GM18870 (cell line): ENCODE measurements around the gene NRG3.

Experiments used
- ATAC-seq: cut with Tn5 transposase; IDR thresholded peaks from one replicate; pipeline ENCODE4 v1.9.1; 2021; ENCODE audit warnings: moderate library complexity; ENCODE audit not compliant: unreplicated experiment

Gene NRG3

DNA sequence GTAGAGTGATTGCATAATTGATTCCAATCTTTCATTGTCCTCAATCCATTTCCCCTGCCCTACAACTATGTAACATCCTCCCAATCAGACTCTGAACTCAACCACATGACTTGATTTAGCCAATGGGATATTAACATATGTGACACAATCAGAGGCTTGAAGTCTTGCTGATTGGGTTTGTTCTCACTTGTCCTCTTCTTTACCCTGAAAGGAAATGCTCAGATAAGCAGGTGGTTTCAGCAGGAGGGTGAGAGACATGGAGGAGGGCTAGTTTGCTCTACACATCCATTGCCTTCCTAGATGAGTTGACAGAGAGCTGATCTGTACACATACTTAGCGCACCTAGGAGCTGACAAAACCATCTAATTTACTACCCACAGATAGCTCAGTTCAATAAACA is 669.4 kb downstream of the NRG3 start:
- ATAC-seq: no peak

DNA sequence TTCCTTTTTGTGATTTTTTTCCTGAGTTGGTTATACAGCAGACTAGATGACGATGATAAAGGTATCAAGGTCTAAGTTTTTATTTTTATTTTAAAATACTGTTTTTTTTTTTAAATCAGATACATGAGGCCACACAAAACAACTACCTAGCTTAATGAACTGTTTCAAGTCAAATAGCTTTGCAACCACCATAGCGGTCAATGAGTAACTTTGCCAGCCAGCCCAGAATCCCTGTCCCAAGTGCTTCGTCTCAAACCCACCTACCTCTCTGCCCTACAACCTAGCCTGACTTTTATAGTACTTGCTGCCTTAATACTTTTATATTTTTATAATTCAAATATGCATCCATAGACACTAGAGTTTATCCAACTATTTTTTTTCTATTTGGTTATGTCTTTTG is 676.5 kb downstream of the NRG3 start:
- ATAC-seq: no peak

DNA sequence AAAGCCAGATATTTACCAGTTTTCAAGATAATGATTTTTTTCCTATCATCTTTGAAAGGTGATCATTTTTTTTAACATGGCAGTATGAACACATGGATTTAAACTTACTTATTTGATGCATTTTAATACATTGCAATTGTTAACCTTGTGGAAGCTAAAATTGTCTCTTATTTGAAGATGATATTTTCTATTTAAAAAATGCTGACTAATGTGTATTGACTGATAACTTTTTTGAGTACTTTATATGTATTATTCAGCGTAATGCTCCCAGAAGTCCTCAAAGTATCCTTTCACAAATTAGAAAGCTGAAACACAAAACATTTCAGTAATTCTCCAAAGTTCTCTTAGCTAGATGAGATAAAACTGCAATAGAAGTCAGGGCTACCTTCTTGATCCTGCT is 677.3 kb downstream of the NRG3 start:
- ATAC-seq: no peak

DNA sequence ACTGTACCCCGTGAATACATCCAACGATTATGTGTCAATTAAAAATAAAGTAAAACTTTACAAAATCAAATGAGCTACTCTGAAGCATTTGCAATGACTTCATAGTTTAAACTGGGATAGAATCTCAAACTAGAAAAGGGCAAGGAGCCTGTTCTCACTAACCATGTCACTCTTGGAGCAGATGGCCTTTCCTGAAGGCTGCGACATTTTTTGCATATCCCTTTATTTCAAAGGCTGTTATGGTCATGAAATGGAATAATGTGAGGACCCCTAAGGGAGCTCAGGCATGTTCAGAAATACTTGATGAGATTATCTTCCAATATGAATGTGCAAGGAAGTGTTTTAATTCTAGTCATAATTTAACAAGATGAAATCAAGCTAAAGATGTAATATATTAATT is 679.4 kb downstream of the NRG3 start:
- no peak for ATAC-seq

GRCh38 chr10:82558014-82558607 is 683.1 kb downstream of the NRG3 start:
- no peak for ATAC-seq

DNA sequence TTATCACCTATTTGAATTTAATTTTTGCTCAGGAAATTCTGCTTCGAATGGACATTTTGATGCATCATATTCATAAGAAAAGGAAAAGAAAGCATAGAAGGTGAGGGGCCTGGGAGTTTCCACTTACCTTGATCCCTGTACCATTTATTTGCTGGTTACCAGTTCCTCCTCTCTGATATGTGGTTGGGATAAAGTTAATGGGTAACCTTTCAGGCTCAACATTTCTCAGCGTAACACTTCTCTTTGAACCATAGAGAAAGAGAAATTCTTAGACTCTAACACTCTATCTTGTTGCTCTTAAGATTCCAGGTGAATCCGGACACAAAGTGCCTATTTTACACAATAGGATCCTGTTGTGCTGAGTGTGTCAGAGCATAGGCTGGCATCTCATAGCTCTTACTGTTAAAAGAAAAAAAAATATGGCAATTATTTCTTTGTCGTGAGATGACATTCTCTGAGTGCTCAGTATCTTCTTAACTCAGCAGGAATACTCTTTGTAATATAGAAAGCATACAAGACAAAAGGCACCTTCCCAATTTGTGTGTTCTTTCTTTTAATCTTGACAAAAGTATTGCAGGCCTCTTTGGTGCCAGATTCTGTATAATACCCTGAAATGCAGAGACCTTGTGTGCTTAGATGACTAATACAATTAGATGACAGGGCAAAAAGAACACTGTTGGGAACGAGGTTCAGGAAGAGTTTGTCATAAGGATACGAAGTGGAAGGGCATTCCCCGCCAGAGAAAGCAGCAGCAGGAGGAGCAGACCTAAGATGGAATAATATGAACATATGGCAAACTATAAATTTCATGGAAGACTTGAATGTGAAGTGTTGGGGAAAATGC is 689.6 kb downstream of the NRG3 start:
- no peak for ATAC-seq

DNA sequence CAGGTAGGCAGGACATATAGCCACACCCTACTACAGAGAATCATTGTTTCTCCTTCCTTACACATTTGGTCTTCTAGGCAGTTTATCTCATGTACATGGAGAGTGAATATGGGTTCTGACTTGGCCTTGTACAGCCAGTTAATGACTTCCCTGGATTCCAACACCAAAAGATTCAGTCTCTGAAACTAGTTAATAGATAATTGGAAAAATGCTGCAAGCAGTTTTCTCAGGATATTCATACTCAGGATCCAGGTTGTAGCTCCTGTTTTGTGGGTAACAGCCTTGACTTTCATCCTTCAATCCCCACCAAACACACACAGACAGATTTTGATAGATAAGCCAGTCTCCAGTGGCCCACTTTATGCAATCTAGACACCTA is 690.2 kb downstream of the NRG3 start:
- ATAC-seq: no peak

GRCh38 chr10:82572744-82573143 is 697.8 kb downstream of the NRG3 start:
- ATAC-seq: no peak

DNA sequence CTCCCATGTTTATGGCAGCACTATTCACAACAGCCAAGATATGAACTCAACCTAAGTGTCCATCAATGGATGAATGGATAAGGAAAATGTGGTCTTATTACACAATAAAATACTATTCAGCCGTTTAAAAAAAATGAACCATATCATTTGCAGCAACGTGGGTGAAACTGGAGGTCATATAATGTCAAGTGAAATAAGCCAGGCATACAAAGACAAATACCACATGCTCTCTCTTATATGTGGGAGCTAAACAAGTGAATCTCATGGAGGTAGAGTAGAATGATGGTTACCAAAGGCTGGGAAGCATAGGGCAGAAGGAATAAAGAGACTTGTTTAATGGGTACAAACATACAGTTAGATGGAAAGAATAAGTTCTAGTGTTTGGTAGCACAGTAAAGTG is 699.1 kb downstream of the NRG3 start:
- ATAC-seq: no peak

GRCh38 chr10:82575318-82575717 is 700.3 kb downstream of the NRG3 start:
- no peak for ATAC-seq

DNA sequence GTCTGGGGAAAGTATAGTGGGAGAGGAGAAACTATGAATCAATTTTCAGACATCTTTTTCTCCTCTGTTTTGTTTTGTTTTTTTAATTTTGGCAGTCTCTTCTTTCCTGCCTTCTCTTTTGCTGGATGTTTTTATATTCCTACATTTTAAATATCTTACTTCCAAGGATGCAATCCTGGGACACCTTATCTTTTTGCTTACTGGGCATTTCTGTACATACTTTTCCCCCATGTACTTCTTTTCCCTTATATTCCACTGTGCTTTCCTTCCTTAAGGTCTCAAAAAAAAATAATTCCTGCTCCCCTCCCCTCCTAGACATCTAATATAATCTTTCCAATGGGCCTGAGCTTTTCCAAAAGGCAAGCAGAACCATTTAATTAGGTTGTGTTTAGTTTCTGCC is 701.1 kb downstream of the NRG3 start:
- no peak for ATAC-seq

DNA sequence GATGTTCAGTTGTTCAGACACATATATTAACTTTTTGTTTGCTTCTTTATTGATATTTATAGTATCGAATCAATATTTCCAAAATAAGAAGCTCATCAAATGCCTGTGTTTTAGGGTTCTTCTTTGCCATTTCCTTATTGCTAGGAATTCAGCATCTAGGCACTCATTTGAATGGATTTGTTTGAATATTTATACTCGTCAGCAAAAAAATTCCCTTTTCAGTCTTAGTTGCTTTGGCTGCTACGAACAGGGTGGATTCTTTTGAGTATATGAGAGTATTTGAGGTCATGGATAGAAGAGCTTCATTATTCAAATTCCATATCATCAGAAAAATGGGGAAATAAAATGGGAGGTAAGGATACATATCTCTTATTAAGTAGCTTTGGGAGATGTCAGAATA is 706.9 kb downstream of the NRG3 start:
- ATAC-seq: no peak

DNA sequence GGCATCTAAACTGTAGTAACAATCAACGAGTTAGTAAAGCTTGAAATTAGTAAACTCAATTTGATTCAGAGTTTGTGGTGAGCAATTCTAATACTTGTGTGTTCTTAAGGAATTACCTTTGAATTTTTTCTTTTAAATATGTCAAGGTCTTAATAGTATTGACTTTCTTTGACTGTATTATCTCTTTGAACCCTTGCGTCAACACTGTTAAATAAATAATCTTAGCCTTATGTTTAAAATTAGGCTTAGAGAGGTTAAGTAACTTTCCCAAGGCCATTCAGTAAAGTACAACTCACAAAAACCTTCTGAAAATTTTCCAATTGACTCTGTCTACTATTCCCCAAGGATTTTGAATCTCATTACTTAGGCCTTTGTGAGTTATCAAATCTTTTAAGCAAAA is 716.4 kb downstream of the NRG3 start:
- ATAC-seq: no peak

DNA sequence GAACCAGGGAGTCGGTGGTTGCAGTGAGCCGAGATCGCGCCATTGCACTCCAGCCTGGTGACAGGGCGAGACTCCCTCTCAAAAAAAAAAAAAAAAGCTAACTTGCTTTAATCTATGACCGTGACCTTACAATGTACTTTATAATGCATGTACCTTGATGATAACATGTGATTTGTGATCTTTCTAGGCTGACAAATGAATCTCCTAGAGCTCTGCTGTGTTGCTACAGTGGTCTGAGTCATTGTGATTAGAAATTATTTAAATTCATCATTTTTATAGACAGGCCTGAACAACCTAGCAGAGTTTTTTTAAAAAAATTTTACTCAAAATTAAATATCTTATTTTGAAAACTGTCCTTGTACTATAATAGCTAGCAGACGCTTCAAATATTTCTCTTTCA is 722.8 kb downstream of the NRG3 start:
- no peak for ATAC-seq

DNA sequence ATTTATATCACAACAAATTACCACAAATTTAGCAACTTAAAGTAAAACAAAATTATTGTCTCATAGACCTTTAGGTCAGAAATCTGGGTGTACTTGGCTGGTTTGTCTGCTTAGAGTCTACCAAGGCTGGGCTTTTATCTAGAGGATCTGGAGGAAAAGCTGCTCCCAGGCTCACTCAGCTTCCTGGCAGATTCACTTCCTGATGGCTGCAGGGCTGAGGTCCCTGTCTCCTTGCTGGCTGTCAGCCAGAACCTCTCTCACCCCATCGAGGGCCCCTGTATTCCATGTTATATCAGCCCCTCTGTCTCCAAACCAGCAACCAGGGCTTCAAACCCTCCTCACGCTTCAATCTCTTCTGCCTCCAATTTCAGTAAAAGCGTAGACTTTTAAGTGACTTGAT is 734.9 kb downstream of the NRG3 start:
- no peak for ATAC-seq

DNA sequence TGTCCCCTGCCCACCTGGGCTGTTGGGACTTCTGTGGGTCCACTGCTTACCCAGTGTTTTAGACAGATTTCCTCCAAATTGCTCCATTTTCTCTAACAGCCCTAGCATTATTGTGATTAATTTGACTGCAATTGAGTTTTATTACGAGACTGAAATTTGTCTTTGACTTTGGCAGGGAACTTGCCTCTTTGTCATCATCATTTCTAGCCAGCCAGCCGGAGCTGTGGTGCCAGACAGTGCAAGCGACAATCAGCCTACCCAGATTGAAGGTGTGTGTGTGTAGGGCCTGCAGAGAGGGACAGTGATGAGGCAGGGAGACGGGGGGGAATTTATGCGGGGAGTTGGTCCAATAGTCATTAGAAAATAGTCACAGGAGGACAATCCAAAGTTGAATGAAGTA is 743.0 kb downstream of the NRG3 start:
- ATAC-seq: no peak

GRCh38 chr10:82621680-82622079 is 746.7 kb downstream of the NRG3 start:
- no peak for ATAC-seq

DNA sequence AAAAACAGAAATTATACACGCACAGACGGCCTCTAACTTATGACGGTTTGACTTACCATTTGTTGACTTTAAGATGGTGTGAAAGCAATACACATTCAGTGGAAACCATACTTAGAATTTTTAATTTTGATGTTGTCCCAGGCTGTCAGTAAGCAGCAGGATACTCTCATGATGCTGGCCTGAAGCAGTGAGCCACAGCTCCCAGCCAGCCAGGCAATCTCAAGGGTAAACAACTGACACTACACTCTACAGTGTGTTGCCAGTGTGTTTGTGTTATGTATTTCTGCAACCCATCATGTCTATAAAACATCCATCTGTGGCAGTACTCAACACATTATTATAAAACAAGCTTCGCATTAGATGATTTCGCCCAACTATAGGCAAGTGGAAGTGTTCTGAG is 747.5 kb downstream of the NRG3 start:
- ATAC-seq: no peak

- no peak for ATAC-seq
Measured at GRCh38 chr10:82625512-82626189, 750.7 kb downstream of the NRG3 start.

DNA sequence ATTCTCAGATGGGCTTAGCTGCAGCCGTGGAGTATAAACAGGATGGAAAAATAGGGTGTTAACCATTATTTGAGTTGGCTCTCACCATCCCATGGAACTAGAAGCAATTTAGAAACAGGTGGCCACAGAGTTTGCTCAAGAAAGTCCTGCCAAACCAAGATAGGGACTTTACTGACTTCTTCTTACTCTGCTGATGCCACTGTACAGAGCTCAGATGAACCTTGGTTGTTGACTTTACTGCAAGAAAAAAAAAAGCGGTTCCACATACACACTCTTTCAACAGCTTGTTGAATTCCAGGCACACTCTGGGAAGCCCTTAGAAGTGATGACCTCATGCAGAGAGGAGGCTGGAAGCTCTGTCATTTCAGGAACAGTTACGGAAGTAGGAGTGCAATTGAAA is 753.4 kb downstream of the NRG3 start:
- no peak for ATAC-seq

DNA sequence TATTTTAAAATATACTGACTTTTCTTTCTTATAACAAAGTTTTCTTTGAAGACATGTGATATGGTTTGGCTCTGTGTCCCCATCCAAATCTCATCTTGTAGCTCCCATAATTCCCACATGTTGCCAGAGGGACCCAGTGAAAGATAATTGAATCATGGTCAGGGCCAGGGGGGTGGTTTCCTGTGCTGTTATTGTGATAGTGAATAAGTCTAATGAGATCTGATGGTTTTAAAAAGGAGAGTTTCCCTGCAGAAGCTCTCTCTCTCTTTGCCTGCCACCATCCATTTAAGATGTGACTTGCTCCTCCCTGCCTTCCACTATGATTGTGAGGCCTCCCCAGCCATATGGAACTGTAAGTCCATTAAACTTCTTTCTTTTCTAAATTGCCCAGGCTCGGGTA is 768.1 kb downstream of the NRG3 start:
- no peak for ATAC-seq

GRCh38 chr10:82643601-82644000 is 768.6 kb downstream of the NRG3 start:
- ATAC-seq: no peak
